Sigmoid colon (tissue), 7 donors: Measurements from ENCODE around the gene DNER. TPM values are rescaled to one million over a fixed set of nuclear protein-coding genes. Genes with fewer than 3 reads are reported as not detected.

Source experiments
- DNase-seq: peaks from one replicate; pipeline ENCODE4 v3.0.0-alpha.2; 2019
- H3K27ac ChIP-seq, 4 donors: fragments of 200-600 bp; sonication (generic); one replicate each; pipeline ENCODE4 v1.5.1; 2016 to 2019; ENCODE audit warnings: mild to moderate bottlenecking in 1 of 4
- H3K27me3 ChIP-seq, 3 donors: fragments of 200-600 bp; sonication (generic); one replicate each; pipeline ENCODE4 v1.5.1; 2019; ENCODE audit warnings: mild to moderate bottlenecking in 1 of 3
- H3K36me3 ChIP-seq, 4 donors: fragments of 200-600 bp; sonication (generic); one replicate each; pipeline ENCODE4 v1.5.1; 2016 to 2019
- H3K4me1 ChIP-seq, 4 donors: fragments of 200-600 bp; sonication (generic); one replicate each; pipeline ENCODE4 v1.5.1; 2017 to 2019
- H3K4me3 ChIP-seq, 4 donors: fragments of 200-600 bp; sonication (generic); one replicate each; pipeline ENCODE4 v1.5.1; 2017 to 2019; ENCODE audit warnings: mild to moderate bottlenecking in 2 of 4, moderate library complexity in 1 of 4
- H3K9me3 ChIP-seq, 4 donors: fragments of 200-600 bp in 3 of 4; sonication (generic) in 3 of 4; one replicate each; pipeline versions ENCODE4 v1.5.1 to v1.6.1; 2013 to 2019
- EP300 ChIP-seq, 4 donors: sonication (generic); formaldehyde crosslinking; IDR thresholded peaks; one replicate each; pipeline ENCODE4 v1.6.1; 2017; ENCODE audit warnings: antibody characterized with exemption in 4 of 4
- POLR2A ChIP-seq, 2 donors: fragments of 450-650 bp; IDR thresholded peaks; one replicate each; pipeline ENCODE4 v1.6.1; 2016; ENCODE audit warnings: antibody characterized with exemption in 2 of 2, mild to moderate bottlenecking in 2 of 2, moderate library complexity in 2 of 2
- POLR2AphosphoS5 ChIP-seq, 4 donors: sonication (generic); formaldehyde crosslinking; IDR thresholded peaks; one replicate each; pipeline ENCODE4 v1.6.1; 2017; ENCODE audit warnings: antibody characterized with exemption in 4 of 4
- WGBS, 2 donors: extraction: QIAGEN DNeasy Blood & Tissue Kit; methylation state at CpG; one replicate each; pipeline ENCODE4 v1.1.7; 2013; 5-methylcytosine and 5-hydroxymethylcytosine counted together
- intact Hi-C: fragments of 100-400 bp; cut with DNase I; formaldehyde crosslinking; loops from one replicate; pipeline ENCODE4 v1.15.1; 2023
- polyA plus RNA-seq, 3 donors: library from polyadenylated mRNA; stranded (reverse); fragments of 200-250 nt; gene quantifications; one replicate each; pipeline ENCODE4 v1.2.3, GENCODE V29; 2013
- total RNA-seq, 4 donors: library from RNA; depleted of rRNA; stranded (reverse); fragments of >200 nt; gene quantifications; one replicate each; pipeline ENCODE4 v1.1.0, GENCODE V29; 2016
- TF ChIP-seq, protein P1 (sequence below), 4 experiments: fragments of 450-650 bp in 3 of 4; fragments of 200-600 bp in 1 of 4; IDR thresholded peaks; one replicate each; pipeline ENCODE4 v1.5.1; 2016 to 2019; ENCODE audit warnings: antibody characterized with exemption in 4 of 4, mild to moderate bottlenecking in 3 of 4, moderate library complexity in 2 of 4
- donor health status: healthy with polysubstance abuse.
- donor health status: Bipolar disorder and iron deficiency.
- donor health status: healthy.

The DNER gene
- total and polyA plus RNA-seq, 7 donors: 2.7 to 17.7 (median 9.9) TPM; not detected in 1

DNA sequence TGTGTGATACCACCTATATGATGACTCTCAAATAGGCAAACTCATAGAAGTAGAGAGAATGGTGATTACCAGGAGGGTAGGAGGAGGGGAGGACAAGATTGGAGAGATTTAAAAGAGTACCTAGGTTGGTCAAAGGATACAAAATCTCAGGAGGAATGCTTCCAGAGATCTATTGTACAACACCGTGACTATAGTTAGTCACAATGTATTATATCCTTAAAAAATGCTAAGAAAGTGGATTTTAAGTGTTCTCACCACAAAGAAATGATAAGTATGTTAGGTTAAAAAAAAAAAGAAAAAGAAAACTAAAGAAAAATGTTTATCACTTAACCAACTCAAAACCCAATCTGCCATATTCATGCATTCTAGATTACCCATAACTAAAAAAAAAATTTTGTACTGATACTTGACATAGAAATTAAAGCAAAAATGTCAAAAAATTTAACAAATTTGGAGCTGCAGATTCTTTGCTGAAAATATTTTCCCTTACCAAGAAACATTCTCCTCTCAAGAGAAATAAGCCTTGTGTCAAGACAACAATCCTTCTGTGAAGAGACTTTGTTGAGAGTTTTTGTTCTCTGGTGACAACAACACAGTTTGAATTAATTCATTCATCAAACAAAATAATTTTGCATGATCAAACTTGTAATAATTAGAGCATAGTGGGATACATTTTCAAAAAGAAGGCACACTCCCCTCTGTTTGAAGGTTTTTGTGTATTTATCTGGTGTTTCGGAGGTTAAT, 213.1 kb downstream of the DNER start:
- H3K4me3 ChIP-seq: no peak overlapping the region
- TF ChIP-seq EP300 (IDR thresholded peaks at IDR 0.05) (no peak), POLR2A (IDR thresholded peaks at IDR 0.05) (no peak), POLR2AphosphoS5 (IDR thresholded peaks at IDR 0.05) (no peak)
- TF ChIP-seq, protein P1, sequence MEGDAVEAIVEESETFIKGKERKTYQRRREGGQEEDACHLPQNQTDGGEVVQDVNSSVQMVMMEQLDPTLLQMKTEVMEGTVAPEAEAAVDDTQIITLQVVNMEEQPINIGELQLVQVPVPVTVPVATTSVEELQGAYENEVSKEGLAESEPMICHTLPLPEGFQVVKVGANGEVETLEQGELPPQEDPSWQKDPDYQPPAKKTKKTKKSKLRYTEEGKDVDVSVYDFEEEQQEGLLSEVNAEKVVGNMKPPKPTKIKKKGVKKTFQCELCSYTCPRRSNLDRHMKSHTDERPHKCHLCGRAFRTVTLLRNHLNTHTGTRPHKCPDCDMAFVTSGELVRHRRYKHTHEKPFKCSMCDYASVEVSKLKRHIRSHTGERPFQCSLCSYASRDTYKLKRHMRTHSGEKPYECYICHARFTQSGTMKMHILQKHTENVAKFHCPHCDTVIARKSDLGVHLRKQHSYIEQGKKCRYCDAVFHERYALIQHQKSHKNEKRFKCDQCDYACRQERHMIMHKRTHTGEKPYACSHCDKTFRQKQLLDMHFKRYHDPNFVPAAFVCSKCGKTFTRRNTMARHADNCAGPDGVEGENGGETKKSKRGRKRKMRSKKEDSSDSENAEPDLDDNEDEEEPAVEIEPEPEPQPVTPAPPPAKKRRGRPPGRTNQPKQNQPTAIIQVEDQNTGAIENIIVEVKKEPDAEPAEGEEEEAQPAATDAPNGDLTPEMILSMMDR (IDR thresholded peaks at IDR 0.05): no peak
- H3K36me3 ChIP-seq: no peaks in the 10 kb centered on the region
- H3K9me3 ChIP-seq: peaks cover 0 to 1% (median 0%) of the 10 kb centered on the region in 4 donors
- no peaks in the 10 kb centered on the region for H3K27me3 ChIP-seq
- no peak overlapping the region for H3K27ac ChIP-seq
- H3K4me1 ChIP-seq: no peaks in the 10 kb centered on the region
- DNase-seq: no peak
- intact Hi-C loops: no loop called here
- WGBS, 2 donors: 88% methylated on average over 2 of the region's 2 CpGs

DNA sequence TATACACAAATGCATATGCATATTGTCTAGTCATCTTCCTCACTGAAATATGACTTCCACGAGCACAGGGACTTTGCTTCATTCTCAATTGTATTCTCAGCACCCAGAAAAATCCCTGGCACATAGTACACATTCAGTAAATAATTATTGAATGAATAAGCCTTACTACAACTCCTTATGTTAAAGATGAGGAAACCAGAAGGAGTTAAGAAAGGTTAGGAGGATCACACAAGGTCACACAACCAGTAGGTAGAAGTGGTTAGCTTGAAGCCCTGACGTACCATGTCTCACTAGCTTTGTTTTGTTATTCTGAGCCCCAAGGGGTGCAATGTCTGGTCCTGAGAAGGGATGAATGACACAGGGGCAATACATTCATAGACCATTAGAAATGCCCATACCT, 222.3 kb downstream of the DNER start:
- intact Hi-C loops: no loop called here
- no peaks in the 10 kb centered on the region for H3K4me1 ChIP-seq
- H3K36me3 ChIP-seq: no peaks in the 10 kb centered on the region
- no peak for DNase-seq
- H3K27me3 ChIP-seq: no peaks in the 10 kb centered on the region
- TF ChIP-seq POLR2AphosphoS5 (IDR thresholded peaks at IDR 0.05) (no peak), POLR2A (IDR thresholded peaks at IDR 0.05) (no peak), EP300 (IDR thresholded peaks at IDR 0.05) (no peak)
- TF ChIP-seq, protein P1 (IDR thresholded peaks at IDR 0.05): no peak
- H3K27ac ChIP-seq: no peak overlapping the region
- H3K9me3 ChIP-seq: peaks cover 0 to 5% (median 0%) of the 10 kb centered on the region in 4 donors
- WGBS, 2 donors: 66 to 79% methylated on average over 2 of the region's 2 CpGs
- no peak overlapping the region for H3K4me3 ChIP-seq

DNA sequence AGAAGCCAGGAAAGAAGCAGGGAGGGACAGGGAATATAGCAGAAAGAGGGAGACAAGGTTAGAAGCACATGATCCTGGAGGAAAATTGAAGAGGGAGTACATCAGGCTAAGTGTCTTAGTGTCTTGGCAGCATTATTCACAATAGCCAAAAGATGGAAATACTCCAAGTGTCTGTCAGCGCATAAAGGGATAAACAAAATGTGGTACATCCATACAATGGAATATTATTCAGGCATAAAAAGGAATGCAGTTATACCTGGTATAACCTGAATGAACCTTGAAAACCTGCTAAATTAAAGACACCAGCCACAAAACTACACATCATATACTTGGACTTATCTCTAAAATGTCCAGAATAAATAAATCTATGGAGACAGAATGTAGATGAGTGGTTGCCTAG, 224.2 kb downstream of the DNER start:
- no peak overlapping the region for H3K27ac ChIP-seq
- no peak for DNase-seq
- no peaks in the 10 kb centered on the region for H3K4me1 ChIP-seq
- H3K27me3 ChIP-seq: no peaks in the 10 kb centered on the region
- 96 to 98% methylated on average over 1 of the region's 1 CpG for WGBS, 2 donors
- H3K4me3 ChIP-seq: no peak overlapping the region
- H3K9me3 ChIP-seq: peaks cover 0 to 5% (median 0%) of the 10 kb centered on the region in 4 donors
- intact Hi-C loops: loop anchor here (2.0 kb wide), 1 partner anchor 13 kb away; no protein-coding TSS in a partner anchor
- TF ChIP-seq POLR2AphosphoS5 (IDR thresholded peaks at IDR 0.05) (no peak), POLR2A (IDR thresholded peaks at IDR 0.05) (no peak), EP300 (IDR thresholded peaks at IDR 0.05) (no peak)
- TF ChIP-seq, protein P1 (IDR thresholded peaks at IDR 0.05): no peak
- no peaks in the 10 kb centered on the region for H3K36me3 ChIP-seq

DNA sequence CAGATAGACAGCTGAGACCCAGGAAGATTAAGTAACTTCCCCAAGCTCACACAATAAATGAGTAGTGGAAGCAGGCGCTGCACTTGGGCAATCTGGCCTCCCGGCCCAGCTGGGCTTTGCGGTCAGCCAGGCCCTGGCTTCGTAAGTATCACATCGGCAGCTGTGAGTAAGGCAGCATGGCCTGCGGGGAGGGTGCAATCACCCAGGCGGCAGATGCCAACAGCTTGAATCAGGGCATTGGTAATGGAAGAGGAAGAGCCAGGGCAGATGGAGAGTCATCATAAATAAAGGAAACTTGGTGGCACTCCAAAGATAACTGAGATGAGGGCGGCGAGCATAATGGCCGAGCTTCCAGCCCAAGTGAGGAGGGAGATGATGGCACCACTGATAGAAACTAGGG, 225.3 kb downstream of the DNER start:
- intact Hi-C loops: no loop called here
- 89 to 95% methylated on average over 10 of the region's 10 CpGs for WGBS, 2 donors
- H3K4me3 ChIP-seq: no peak overlapping the region
- H3K27me3 ChIP-seq: no peaks in the 10 kb centered on the region
- H3K36me3 ChIP-seq: no peaks in the 10 kb centered on the region
- no peaks in the 10 kb centered on the region for H3K4me1 ChIP-seq
- H3K9me3 ChIP-seq: peaks cover 0 to 5% (median 0%) of the 10 kb centered on the region in 4 donors
- DNase-seq: no peak
- H3K27ac ChIP-seq: no peak overlapping the region
- TF ChIP-seq EP300 (IDR thresholded peaks at IDR 0.05) (no peak), POLR2AphosphoS5 (IDR thresholded peaks at IDR 0.05) (no peak), POLR2A (IDR thresholded peaks at IDR 0.05) (no peak)
- TF ChIP-seq, protein P1 (IDR thresholded peaks at IDR 0.05): no peak
